CD4-positive, alpha-beta T cell treated with Interleukin-21 for 1 hour (primary cell): ENCODE measurements around the gene IQSEC2.

Experiments used
- DNase-seq: peaks from one replicate; pipeline ENCODE4 v3.0.0-alpha.2; 2020

Gene IQSEC2

DNA sequence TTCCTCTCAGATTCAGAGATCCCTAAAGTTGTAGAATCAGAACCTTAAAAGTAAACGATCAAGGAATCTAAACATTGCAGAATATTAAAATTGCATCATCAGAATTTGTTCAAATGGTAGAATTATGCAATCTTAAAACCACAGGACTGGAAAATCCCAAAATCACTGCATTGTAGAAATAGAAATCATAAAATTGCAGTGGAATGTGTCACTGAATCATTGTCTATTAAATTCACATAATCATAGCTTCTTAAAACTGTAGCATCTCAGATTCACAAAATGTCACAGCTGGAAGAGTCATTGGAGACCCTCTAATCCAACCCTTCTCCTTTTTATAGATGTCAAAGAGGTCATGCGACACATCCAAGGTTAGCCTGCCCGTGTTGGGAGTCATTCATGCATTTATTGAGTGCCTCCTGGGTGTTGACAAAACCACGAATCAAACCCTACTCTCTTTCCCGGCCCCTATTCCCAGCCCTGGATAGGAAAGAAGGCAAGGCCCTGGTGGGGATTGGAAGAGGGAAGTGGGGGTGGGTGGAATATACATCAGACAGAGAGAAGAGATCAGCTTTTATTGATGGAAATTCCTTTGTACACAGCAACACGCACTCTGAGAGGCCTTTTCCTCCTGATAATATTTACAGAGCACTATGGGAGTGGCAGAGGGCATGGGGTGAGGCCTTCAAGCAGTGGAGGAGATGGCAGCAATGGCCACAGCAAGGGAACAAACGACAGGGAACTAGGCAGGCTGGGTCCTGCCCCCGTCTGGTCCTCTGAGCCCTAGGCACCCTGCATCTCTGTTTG lies 15.4 kb downstream of the IQSEC2 start:
- DNase-seq, result no peak

DNA sequence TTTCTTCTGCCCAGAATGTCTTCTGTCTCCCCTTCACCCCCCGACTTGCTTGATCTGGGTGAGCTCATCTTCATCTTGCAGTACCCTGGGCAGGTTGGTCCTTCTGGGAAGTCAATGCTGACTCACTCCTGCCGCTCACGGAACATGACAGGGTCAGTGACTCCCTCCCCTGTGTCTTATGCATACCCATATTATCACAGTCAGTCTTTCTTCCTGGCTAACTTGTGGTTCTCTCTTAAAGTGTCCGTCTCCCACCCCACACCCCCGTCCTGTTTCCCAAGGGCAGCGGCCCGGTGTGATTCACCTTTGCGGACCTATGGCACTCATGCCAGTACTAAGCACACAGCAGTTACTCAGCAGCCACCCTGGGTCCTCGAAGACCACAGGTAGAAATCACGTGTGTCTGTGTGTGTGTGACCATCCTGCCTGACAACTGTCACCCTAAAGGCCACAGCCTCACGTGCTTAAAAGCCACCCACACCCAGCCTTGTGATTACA lies 17.7 kb downstream of the IQSEC2 start:
- no peak for DNase-seq

DNA sequence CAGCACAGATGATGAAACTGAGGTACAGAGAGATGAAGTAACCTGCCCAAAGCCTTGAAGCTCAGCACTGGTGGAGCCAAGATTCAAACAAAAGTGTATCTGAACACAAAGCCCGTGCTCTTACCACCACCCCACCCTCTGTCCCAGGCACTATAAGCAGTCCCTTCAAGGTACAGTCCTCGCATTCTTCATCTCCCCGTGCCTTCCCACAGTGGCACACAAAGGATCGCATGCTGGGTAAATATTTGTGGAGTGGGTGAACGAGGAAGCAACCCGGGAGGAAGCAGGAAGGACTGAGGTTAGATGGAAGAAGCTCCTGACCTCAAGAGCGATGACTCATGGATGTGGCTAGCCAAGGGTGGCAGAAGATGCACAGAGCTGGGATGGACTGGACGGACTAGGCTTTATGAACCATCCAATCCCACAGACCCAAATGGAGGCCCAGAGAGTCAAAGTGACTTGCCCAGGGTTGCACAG lies 18.4 kb downstream of the IQSEC2 start:
- DNase-seq, result no peak

DNA sequence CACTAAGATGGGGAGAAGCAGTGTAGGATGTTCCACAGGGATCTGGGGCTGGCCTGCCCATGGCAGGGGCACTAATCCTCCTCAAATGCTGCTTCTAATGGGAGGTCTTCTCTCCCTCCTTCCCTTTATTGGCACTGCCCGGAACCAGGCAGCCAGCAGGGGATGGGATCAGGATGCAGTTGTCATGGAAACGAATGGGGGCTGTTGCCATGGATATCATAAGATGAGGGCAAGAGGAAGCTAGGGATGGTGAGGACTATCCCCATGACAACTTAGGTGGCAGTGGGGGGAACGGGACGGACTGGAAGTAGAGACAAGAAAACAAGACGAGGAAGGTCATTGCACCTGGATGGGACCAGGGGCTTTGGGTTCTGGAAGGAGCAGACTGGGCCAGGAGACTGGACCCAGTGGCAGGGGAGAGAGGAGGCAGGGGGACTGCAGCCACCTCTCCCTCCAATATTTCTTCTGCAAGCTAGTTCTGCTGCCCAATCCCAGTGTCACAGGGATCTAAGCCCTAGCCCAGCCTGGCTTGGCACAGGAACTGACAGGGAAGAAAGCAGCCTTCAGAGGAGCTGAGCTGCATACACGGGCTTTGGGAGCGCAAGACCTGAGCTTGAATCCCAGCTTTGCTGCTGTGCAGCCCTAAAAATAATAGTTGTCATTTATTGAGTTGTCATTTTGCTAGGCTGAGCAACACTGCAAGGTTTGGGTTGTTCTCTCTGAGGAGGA lies 19.0 kb downstream of the IQSEC2 start:
- DNase-seq, result no peak

DNA sequence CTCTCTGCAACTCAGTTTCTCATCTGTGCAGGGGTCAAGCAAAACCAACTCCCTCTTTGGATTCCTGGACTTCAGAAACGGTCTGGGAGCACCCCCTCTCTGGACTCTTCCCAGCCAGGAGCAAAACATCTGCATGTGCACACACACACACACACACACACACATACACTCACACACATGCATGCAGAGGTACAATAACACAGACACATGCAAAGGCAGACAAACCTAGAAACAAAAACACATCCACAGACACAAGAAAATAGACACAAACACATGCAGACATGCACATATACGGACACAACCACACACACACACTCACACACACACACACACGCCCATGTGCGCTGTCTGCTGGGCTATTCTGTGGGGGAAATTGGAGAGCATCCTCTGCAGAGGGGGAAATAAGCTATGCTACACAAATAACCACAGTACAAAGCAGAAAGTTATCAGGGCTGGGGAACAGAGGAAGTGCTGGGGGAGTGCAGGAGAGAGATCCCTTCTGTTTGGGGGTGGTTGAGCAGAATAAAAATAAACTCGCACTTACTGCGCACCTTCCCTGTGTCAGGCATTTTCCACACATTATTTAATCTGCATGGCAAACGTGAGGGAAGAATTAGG lies 19.9 kb downstream of the IQSEC2 start:
- DNase-seq, result no peak

DNA sequence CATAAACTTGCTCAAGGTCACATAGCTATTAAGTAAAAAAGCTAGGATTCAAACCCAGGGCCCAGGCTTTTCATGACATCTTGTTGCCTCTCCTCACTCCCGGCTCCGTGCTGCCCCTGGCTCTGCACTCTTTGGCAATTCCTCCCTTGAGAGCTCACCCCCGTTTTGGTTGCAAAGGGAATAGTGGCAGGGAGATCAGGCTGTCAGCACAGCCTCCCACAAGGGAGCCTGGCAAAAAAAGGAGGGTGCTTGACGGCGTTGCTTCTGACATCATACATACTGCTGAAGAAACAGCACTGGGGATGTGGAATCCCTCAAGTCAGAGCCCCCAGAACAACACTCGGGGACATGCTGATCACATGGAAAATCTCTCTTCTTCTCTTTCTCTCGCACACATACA lies 20.5 kb downstream of the IQSEC2 start:
- DNase-seq, result no peak

DNA sequence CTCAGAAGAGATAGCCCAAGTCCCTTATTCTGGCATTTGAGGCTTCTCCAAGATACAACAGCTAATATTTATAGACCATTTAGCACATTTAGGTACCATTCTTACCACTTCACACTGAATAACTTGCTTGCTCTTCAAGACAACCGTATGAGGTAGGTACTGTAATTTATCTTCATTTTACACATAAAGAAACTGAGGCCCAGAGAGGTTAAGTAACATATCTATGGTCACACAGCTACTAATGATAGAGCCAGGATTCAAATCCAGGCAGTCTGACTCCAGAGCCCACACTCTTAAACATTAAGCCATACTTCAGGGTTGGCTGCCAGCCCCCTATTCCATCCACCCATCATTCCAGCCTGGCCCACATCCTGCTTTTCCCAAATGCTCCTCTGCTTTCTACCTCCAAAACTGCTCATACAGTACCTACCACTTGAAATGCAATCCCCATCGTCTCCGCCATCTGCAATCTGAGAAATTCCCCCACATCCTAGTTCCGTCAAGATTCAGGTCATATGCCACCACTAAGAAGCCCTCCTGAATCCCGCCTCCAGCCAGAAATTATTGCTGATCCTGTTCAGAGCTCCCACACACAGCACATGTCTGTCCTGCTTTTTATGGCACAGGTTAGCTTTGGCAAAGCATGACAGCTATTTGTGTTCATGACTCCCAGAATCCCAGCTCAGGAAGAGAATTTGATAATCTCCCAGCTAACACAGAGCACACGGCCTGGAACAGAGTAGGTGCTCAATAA lies 23.5 kb downstream of the IQSEC2 start:
- no peak for DNase-seq

DNA sequence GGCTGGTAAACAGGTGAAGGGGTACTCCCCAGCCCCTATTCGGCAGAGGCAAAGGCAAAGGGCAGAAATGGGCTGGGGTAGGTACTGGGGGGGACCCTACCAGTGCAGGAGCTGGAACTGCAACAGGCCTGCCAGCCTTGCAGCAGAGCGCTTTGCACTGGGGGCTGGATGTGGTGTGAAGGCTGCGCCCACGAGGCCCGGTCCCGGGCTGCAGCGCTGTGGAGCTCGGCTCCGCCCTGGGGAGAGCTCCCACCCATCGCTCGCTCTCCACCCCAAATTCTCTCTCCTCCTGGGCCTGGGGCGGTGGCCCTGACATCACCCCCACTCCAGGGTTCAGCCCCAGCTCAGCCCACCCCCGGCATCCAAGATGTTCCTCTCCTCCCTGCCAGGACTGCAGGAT lies 24.2 kb downstream of the IQSEC2 start:
- DNase-seq, result no peak

DNA sequence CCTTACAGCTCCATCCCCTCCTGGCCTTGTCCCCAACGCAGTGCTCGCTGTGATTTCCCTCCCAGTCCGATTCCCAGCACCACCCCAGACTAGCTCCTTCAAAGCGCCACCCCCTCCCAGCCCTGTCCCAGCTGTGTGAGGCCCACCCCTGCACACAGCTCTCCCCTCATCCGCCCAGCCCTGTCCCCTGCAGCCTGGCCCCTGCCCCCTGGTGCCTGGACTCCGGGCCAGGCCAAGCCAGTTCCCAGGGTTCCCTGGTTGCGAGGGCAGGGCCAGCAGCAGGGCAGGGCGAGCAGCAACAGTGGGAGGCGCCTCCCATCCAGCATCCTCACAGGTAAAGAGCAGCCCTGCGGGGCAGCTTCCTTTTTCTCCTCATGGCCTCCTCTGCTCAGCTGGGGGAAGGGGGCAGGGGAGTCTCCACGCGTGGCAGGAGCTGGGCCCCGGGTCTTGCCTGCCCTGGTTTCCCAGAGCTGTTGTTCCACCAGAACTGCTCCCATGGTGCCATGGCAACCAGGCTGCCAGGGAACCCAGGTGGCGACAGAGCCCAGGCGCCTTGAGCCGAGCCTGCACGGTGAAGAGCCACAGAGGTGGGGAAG lies 24.8 kb downstream of the IQSEC2 start:
- no peak for DNase-seq

DNA sequence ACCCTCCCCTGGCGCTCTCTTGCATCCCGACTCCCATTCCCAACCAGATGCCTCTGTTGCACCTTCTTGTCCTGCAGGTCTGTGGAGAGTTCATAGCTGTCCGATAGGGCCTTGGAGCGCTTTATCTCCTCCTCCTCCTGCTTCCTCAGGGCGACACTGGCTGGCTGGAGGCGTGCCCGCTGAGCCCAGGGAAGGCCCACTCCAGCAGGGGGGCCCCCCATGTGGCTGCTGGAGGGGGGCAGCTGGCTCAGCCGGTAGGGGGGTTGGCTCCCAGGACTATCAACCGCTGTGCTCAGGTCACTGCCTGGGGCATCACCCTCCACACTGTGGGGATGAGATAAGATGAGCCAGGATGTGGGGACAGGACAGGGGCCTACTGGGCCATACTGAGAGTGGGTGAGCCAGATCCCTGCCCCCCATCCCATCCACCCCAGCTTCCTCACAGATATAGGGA lies 25.6 kb downstream of the IQSEC2 start:
- no peak for DNase-seq

DNA sequence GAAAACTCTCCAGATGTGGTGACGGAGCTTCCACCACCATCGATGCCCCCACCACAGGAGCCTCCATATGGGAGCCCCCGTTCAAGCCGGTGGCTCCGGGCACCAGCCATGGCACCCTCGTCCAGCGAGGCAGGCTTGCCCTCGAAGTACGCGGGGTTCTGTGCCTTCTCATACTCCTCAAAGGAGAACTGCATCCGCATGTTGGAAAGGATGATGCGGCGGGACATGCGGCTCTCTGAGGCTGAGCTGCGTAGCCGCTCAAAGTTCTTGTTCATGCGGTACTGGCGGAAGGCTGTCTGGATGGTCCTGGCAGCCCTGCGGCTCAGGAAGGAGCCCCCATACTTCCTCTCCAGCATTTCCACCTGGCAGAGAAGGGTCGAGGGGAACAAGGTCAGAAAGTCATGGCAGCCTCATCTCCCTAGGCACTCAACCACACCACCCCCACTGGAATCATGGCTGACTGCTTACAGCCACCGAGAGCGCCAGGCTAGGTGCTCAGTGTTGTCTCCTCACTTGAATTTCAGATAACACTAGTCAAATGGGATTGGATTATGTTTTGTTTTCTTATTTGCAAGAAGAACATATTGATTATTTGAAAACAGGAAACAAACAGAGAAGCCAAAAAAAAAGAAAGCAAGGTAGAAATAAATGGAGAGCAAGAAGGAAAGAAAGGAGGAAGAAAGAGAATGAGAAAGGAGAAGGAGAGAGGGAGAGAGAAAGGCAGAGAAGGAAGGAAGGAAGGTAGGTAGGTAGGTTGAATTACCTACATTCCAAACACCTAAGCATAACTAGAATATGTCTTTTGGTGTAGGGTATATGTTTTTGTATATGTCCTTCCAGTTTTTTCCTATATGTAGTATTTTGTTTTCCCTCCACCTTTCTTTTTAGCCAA lies 26.6 kb downstream of the IQSEC2 start:
- no peak for DNase-seq

DNA sequence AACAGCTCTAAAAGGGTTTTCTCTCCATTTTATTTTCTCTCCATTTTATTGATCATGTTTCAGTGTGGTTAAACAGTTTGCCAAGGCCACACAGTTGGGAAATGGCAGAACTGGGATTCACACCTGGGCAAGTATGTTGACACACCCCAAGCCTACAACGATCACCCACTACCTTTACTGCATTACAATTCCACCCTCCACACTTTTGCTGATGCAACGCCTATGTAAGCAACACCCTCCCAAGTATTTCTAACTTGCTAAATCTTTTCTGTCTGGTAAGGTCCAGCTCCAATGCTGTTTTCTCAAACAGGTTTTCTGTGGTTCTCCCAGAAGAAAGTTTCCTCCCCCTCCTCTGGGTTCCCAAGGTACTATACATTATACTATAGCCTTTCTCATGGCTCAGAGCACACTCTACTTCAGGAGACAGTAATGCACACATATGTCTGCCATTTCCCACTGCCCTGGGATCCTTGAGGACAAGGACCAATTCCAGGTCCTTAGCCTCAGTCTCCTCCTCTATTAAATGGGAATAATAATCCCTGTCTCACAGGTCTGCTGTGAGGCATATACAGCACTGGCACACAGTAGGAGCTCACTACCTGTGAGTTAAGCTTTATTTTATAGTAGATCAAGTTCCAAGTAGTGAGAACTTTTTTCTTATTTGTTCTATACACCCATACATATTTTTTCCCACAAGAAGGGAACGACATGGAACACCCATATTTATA lies 27.9 kb downstream of the IQSEC2 start:
- no peak for DNase-seq

DNA sequence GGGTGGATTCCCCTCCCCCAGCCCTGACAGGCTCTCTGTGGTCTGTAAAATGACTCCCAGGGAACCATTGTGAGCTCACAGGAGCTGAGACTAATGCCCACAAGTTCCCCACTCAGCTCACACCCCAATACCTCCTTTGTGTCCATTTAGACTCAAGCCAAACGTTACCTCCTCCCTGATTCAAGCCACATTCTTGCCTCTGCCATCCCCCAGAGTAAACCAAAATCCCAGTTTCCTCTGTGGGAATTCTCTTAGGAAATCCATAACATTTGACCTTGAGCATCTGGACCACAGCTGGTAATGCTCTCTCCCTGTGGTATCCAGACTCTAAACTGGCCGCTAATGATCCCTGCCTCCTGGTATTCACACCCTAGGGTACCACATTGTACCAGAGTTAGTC lies 30.1 kb downstream of the IQSEC2 start:
- DNase-seq, result no peak

DNA sequence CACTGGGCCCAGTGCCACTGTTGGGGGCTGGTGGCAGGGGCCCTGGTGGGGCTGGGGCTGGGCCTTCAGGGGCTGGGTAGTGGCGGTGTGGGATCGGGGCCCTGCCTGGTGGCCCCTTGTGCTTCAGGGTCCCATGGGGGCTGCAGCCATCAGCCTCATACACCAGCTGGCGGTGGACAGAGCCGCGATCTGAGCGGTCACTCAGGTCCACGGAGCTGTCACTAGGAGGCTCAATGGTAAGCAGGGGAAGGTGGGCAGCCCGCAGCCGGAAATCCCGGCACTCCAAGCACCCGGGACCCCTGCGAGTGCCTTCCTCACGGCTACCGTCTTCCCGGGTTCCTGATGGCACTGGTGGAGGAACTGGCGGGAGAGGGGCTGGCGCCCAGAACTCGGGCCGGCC lies 30.8 kb downstream of the IQSEC2 start:
- DNase-seq, result no peak

DNA sequence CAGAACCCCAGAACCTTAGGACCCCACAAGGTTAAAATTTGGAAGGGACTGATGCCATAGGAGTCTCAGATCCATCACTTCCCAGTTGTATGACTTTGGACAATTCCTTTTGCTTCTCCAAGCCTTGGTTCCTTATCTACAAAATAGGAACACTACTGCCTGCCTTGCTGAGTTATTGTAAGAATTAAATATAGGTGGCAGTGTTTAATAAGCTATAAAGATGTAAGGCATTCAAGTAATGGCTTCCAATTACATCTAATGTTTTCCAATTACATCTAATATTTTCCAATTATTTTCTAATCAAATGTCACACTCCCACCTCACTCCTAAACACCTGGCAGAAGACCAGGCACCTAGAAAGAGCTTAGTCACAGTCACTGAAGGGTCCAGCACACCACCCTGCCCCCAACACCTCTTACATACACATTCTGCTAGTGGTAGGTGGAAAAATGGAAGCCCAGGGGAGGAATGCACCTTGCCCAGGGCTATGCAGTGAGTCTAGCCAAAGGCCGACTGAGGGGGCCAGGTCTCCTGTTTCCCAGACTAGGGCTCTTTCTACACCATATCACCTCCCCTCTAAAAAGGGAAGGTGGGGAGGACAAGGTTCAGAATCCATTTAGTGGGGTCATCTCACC lies 31.9 kb downstream of the IQSEC2 start:
- no peak for DNase-seq

DNA sequence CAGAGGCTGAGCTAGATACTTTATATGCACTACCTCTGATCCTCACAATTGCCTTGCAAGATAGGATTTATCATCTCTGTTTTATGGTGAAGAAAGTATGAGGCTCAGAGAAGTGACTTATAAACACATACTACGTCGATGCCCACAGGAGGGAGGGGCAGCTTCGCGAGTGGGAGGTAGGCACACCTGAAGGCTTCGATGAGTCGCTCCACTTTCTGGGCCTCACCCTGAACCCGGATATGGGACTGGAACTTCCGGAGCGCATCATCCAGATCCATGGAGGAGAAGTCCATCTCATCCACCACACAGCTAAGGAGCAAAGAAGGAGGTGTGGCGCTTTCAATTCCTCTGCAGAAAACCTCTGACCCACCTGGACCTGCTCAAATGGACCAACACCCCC lies 33.5 kb downstream of the IQSEC2 start:
- no peak for DNase-seq

DNA sequence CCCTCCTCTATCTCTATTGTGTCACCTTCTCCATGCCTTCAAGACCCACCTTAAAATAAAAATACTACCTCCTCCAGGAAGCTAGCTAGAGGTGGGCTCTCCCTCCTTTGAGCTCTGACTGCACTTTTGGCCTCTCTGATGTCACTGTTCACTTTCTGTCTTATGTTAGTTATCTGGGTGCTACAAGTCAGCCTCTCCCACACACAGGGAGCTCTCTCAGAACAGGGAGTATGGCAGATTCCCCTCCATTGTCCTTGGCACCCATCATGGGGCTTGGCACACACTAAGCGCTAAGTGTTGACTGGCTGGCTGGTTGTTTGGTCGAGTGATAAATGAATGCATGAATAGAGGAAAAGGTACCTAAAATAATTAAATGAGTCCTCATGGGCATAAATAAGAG lies 35.2 kb downstream of the IQSEC2 start:
- DNase-seq, result no peak

DNA sequence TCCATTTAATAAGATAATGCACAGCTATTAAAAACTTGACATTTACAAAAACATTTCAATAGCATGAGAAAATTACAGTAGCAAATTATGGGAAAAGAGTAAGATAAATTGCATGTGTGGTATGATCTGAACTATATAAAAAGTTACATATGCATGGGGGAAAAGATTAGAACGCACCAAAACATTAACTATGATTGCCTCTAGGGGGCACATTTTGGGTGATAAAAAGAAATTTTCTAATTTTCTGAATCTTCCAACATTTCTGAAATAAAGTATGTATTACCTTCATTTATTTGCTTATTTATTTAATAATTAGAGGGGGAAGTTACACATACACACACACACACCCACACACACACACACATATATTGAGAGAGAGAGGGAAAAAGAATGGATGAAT lies 36.8 kb downstream of the IQSEC2 start:
- no peak for DNase-seq

DNA sequence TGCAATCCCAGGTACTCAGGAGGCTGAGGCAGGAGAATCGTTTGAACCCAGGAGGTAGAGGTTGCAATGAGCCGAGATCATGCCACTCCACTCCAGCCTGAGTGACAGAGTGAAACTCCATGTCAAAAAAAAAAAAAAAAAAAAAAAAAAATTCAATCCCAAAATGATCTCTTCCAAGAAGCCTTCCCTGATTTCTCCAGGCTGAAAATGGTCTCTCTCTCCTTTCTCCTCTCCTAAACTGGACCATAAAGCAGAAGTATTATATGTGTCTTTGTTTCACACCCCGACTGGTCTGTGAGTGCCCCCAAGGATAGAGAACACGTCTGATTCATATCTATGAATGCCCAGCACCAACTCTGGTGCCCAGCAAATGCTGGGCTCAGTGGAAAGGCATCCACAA lies 39.1 kb downstream of the IQSEC2 start:
- DNase-seq, result no peak

DNA sequence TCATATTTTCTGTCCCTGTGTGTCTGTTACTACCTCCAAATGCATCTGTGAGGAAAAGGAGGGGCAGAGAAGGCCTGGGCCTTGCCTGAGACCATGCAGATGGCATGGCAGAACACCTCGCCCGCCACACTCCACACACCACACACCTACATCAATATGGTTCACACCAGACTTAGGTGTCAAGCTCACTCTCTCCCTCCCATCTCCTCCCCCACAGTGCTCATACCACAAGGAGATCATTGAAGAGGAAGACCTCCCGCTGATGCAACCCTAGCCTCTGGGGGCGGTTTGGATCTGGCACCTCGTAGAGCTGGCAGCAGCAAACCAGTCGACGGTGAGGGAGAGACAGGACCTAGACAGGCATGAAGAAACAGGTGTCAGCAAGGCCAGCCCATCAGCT lies 39.8 kb downstream of the IQSEC2 start:
- DNase-seq, result no peak
